ENCODE results near the gene CTNNA1.
A peak's percentile ranks its signal among the peaks of the same experiment; 100 is the strongest.

CTNNA1 gene

GRCh38 chr5:138870611-138871010 is 117.4 kb downstream of the CTNNA1 start:
- Histone ChIP-seq H3K4me3 (ENCODE audit: low read depth, low read length) (peak overlapping the region; percentile 75), H3K27me3 (no peaks in the 10 kb centered on the region), H3K4me1 (peaks cover 8% of the 10 kb centered on the region), H3K36me3 (0 out of 2 replicates have a peak, but pooled peaks cover 3% of the 10 kb centered on the region), H3K9me3 (no peaks in the 10 kb centered on the region)
- no peak for TF ChIP-seq CTCF (IDR thresholded peaks at IDR 0.05; ENCODE audit: low read depth, low read length)
- DNase-seq = no peak

- TF ChIP-seq CTCF (IDR thresholded peaks at IDR 0.05; ENCODE audit: low read depth, low read length) = no peak
- peak overlapping the region; percentile 75 for H3K4me3 ChIP-seq (ENCODE audit: low read depth, low read length)
- H3K27me3 ChIP-seq = no peaks in the 10 kb centered on the region
- peaks cover 8% of the 10 kb centered on the region for H3K4me1 ChIP-seq
- DNase-seq = no peak
- no peaks in the 10 kb centered on the region for H3K9me3 ChIP-seq
- 0 out of 2 replicates have a peak, but pooled peaks cover 3% of the 10 kb centered on the region for H3K36me3 ChIP-seq
These were observed 119.7 kb downstream of the CTNNA1 start for GRCh38 chr5:138872841-138873465.

GRCh38 chr5:138873466-138874221 is 120.4 kb downstream of the CTNNA1 start:
- Histone ChIP-seq H3K4me3 (ENCODE audit: low read depth, low read length) (peak overlapping the region; percentile 75), H3K27me3 (no peaks in the 10 kb centered on the region), H3K9me3 (no peaks in the 10 kb centered on the region), H3K36me3 (no peaks in the 10 kb centered on the region), H3K4me1 (peaks cover 8% of the 10 kb centered on the region)
- TF ChIP-seq CTCF (IDR thresholded peaks at IDR 0.05; ENCODE audit: low read depth, low read length) = no peak
- DNase-seq = peak; percentile 72

GRCh38 chr5:138874241-138874640 is 121.0 kb downstream of the CTNNA1 start:
- peak; percentile 73 for DNase-seq
- peaks cover 8% of the 10 kb centered on the region for H3K4me1 ChIP-seq

GRCh38 chr5:138874771-138875551 is 121.7 kb downstream of the CTNNA1 start, which contains the start of gene LRRTM2:
LRRTM2 (minus strand) TSS chr5:138875335; CDS start chr5:138874911, 424 bp downstream.
- Histone ChIP-seq H3K4me3 (ENCODE audit: low read depth, low read length) (peak within 1 kb of the TSS; percentile 75), H3K9me3 (no peaks in the 10 kb centered on the region), H3K27me3 (no peaks in the 10 kb centered on the region), H3K4me1 (peaks cover 8% of the 10 kb centered on the region), H3K36me3 (no peaks in the 10 kb centered on the region)
- no peak for TF ChIP-seq CTCF (IDR thresholded peaks at IDR 0.05; ENCODE audit: low read depth, low read length)
- peak; percentile 64 for DNase-seq

More at GRCh38 chr5:138874241-138874640, 121.0 kb downstream of the CTNNA1 start:
- no peaks in the 10 kb centered on the region for H3K36me3 ChIP-seq
- 0 out of 2 replicates have a peak, but pooled peaks have one; percentile 15 for TF ChIP-seq CTCF (IDR thresholded peaks at IDR 0.05; ENCODE audit: low read depth, low read length)
- H3K9me3 ChIP-seq = no peaks in the 10 kb centered on the region
- H3K27me3 ChIP-seq = no peaks in the 10 kb centered on the region
- peak overlapping the region; percentile 75 for H3K4me3 ChIP-seq (ENCODE audit: low read depth, low read length)

Data from BE2C (cell line).